Right lobe of liver (tissue), 4 donors: Measurements from ENCODE around the gene EFCAB12.

Source experiments
- CTCF ChIP-seq, 4 donors: fragments of 200-600 bp in 3 of 4; fragments of 450-650 bp in 1 of 4; IDR thresholded peaks; one replicate each; pipeline versions ENCODE4 v1.5.1 to v1.8.0; 2016 to 2022; ENCODE audit warnings: antibody characterized with exemption in 4 of 4, mild to moderate bottlenecking in 2 of 4
- POLR2A ChIP-seq: fragments of 450-650 bp; IDR thresholded peaks from one replicate; pipeline ENCODE4 v1.6.1; 2017; ENCODE audit warnings: antibody characterized with exemption, mild to moderate bottlenecking
- donor health status: DM: no; HTN: no; CAD: no.
- donor health status: DM: no; HTN: no; CAD: no.
- donor health status: DM: no; HTN: yes; CAD: no.

DNA sequence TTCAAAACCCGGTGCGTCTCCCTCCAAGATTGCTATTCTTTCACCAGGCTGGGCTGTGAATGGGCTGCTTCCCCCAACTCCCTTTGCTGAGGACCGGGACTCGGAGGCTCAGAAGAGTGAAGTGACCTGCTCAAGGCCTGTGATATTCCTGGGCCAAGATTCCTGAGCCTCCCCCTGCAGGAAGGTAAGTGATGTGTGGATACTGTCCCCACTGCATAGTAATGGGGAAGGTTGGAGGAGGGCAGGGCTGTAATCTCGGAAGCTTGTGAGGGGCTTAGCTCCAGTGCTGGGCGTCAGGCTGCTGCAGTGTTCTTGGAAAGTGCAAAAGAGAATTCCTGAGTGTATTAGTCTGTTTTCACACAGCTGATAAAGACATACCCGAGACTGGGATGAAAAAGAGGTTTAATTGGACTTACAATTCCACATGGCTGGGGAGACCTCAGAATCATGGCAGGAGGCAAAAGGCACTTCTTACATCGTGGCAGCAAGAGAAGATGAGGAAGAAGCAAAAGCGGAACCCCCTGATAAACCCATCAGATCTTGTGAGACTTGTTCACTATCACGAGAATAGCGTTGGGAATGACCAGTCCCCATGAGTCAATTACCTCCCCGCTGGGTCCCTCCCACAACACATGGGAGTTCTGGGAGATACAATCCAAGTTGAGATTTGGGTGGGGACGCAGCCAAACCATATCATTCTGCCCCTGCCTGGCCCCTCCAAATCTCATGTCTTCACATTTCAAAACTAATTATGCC lies 67.6 kb downstream of the EFCAB12 start:
- TF ChIP-seq CTCF (IDR thresholded peaks at IDR 0.05) (no peak), POLR2A (no peak)
